Measurements from ENCODE around the gene ROR1.

DNA sequence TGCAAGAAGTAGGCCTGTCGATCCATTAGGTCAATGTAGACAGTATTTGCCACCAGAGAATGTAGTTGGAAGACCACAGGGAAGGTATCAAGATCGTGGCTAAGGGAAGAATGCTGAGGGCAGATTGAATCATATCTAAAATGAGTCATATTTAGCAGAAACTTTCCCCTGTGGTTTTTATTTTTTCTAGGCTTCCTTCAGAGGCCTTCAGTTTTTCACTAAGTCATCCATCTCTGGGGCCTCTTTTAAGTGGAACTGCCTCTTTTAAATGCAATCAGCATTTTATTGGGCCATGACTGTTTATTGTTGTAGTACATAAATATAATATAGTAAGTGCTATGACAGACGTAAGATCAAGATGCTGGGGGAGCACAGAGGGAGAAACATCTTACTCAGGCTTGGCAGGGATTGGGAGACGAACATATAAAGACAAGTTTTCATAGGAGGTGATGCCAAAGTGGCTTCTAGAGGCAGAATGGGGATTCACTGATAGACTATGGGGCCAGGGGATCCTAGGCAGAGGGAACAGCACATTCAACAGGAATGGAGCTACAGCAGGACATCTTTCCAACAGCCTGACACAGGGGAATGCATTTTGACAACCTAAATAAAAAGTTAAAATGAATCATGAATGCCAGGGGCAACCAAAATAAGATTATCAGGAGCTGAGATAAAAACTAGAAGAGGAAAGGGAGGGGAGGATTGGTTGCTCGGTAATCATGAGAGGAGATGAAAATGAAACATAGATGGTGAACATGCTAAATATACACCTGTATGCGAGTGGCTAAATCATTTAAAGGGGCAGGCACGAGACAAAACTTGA lies 449.7 kb downstream of the ROR1 start:
- no peak for TF ChIP-seq TAF1 (IDR thresholded peaks at IDR 0.05; ENCODE audit: borderline replicate concordance, insufficient read depth, low read length)
- TF ChIP-seq, protein P1, sequence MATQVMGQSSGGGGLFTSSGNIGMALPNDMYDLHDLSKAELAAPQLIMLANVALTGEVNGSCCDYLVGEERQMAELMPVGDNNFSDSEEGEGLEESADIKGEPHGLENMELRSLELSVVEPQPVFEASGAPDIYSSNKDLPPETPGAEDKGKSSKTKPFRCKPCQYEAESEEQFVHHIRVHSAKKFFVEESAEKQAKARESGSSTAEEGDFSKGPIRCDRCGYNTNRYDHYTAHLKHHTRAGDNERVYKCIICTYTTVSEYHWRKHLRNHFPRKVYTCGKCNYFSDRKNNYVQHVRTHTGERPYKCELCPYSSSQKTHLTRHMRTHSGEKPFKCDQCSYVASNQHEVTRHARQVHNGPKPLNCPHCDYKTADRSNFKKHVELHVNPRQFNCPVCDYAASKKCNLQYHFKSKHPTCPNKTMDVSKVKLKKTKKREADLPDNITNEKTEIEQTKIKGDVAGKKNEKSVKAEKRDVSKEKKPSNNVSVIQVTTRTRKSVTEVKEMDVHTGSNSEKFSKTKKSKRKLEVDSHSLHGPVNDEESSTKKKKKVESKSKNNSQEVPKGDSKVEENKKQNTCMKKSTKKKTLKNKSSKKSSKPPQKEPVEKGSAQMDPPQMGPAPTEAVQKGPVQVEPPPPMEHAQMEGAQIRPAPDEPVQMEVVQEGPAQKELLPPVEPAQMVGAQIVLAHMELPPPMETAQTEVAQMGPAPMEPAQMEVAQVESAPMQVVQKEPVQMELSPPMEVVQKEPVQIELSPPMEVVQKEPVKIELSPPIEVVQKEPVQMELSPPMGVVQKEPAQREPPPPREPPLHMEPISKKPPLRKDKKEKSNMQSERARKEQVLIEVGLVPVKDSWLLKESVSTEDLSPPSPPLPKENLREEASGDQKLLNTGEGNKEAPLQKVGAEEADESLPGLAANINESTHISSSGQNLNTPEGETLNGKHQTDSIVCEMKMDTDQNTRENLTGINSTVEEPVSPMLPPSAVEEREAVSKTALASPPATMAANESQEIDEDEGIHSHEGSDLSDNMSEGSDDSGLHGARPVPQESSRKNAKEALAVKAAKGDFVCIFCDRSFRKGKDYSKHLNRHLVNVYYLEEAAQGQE (IDR thresholded peaks at IDR 0.05; ENCODE audit: insufficient read depth in 1 of 2, low read depth in 2 of 2, low read length in 2 of 2) = no peak
- no peak for TF ChIP-seq SIN3A (IDR thresholded peaks at IDR 0.05; ENCODE audit: borderline replicate concordance, insufficient read depth, low read length)
- no peak for TF ChIP-seq POLR2AphosphoS5 (IDR thresholded peaks at IDR 0.05; ENCODE audit: low read depth, low read length)
